Measurements from ENCODE around the gene ZNF507. TPM values are rescaled to one million over a fixed set of nuclear protein-coding genes. Genes with fewer than 3 reads are reported as not detected.

Gene ZNF507
- total and polyA plus RNA-seq, 9 of the 15 experiments (the other 6 are each of a cell fraction or from before 2014, with no cell fraction given): 2.9 to 25.0 (median 10.4) TPM

- no peak for TF ChIP-seq KDM4B (IDR thresholded peaks at IDR 0.05; ENCODE audit: borderline replicate concordance in 2 of 2, low read depth in 1 of 2)
- no peak for TF ChIP-seq ZBTB33 (CRISPR knock-in tag; IDR thresholded peaks at IDR 0.05)
- TF ChIP-seq GATAD2A (IDR thresholded peaks at IDR 0.05): no peak
- no peak for TF ChIP-seq TFAM (CRISPR knock-in tag; conservative IDR thresholded peaks at IDR 0.05)
- TF ChIP-seq ZNF253 (CRISPR knock-in tag; conservative IDR thresholded peaks at IDR 0.05): no peak
- no peak for TF ChIP-seq ZMIZ1 (IDR thresholded peaks at IDR 0.05; ENCODE audit: low read depth in 2 of 2, low read length in 2 of 2)
- Histone ChIP-seq H3K9me3 (replicated peaks; ENCODE audit: control insufficient read depth, insufficient read depth, low read depth, low read length) (peaks cover 3% of the 10 kb centered on the region; the same call in 1 of the 2 replicates), H3K9ac (ENCODE audit: insufficient read depth in 1 of 2, low read depth in 2 of 2, low read length in 2 of 2) (no peak overlapping the region), H4K20me1 (replicated peaks; ENCODE audit: control insufficient read depth, insufficient read depth, low read length) (no peaks in the 10 kb centered on the region), H3K27ac (ENCODE audit: extremely low read depth, low read depth, low read length) (no peak overlapping the region), H3K9me1 (ENCODE audit: control insufficient read depth, insufficient read depth, low read length) (no peaks in the 10 kb centered on the region), H3K27me3 (ENCODE audit: control insufficient read depth in 2 of 2, insufficient read depth in 2 of 2, low read length in 2 of 2) (no peaks in the 10 kb centered on the region), H3K4me2 (ENCODE audit: insufficient read depth, low read length) (no peak overlapping the region), H3K36me3 (ENCODE audit: control insufficient read depth, insufficient read depth, low read length) (peaks cover 16% of the 10 kb centered on the region), H3K4me1 (replicated peaks in 1 of 2; ENCODE audit: control insufficient read depth in 2 of 2, insufficient read depth in 2 of 2, low read length in 2 of 2) (peaks cover 0 to 11% of the 10 kb centered on the region in 2 experiments; a peak in 3 of 5 replicates), H3K79me2 (ENCODE audit: control insufficient read depth, insufficient read depth, low read length) (peaks cover 33% of the 10 kb centered on the region), H3K4me3 (no peak overlapping the region), H2AFZ (ENCODE audit: low read depth, low read length) (peak overlapping the region; percentile 78)
- intact Hi-C loops (cut with micrococcal nuclease) (no loop called here), in situ Hi-C loops (cut with MboI) (no loop called here)
- 39% methylated on average over 11 of the region's 11 CpGs for WGBS (ENCODE audit: insufficient coverage, low coverage, missing lambda C conversion rate)
- DNase-seq (ENCODE audit: extremely low read depth in 1 of 4, low spot score in 3 of 4) (no peak), FAIRE-seq (no peak), ATAC-seq (no peak)
- no TSS peak for BruUV-seq (replicated peaks)
- CTCF ChIA-PET (ENCODE audit: low intra/inter-chr PET ratio): no interaction called here
- POLR2A ChIA-PET: no interaction called here
Measured at GRCh38 chr19:32343550-32344262, 1.7 kb upstream of the ZNF507 start.
